22Rv1 (cell line): ENCODE measurements around the gene TEX22.

Experiments
- CTCF ChIP-seq: fragments of 450-650 bp; IDR thresholded peaks from 2 replicates; pipeline ENCODE4 v1.5.1; 2017; ENCODE audit warnings: mild to moderate bottlenecking
- ZFX ChIP-seq: fragments of 450-650 bp; IDR thresholded peaks from 2 replicates; pipeline ENCODE4 v1.6.1; 2017; ENCODE audit warnings: antibody characterized with exemption, borderline replicate concordance

GRCh38 chr14:105437723-105438500, 39.6 kb downstream of the TEX22 start:
- TF ChIP-seq CTCF (no peak), ZFX (no peak)
